KBM-7 (cell line): ENCODE results near the gene HELZ2.

Experiments used
- DNase-seq: peaks from one replicate; pipeline ENCODE4 v3.0.0-alpha.2; 2015
- in situ Hi-C: fragments of 300-500 bp; cut with MboI; formaldehyde crosslinking; loops from 2 replicates; pipeline ENCODE4 v1.14.3; 2020; ENCODE audit warnings: low sequenced_read_pairs, low pct_unique_long_range_greater_than_20kb, mixed read lengths

HELZ2 gene

DNA sequence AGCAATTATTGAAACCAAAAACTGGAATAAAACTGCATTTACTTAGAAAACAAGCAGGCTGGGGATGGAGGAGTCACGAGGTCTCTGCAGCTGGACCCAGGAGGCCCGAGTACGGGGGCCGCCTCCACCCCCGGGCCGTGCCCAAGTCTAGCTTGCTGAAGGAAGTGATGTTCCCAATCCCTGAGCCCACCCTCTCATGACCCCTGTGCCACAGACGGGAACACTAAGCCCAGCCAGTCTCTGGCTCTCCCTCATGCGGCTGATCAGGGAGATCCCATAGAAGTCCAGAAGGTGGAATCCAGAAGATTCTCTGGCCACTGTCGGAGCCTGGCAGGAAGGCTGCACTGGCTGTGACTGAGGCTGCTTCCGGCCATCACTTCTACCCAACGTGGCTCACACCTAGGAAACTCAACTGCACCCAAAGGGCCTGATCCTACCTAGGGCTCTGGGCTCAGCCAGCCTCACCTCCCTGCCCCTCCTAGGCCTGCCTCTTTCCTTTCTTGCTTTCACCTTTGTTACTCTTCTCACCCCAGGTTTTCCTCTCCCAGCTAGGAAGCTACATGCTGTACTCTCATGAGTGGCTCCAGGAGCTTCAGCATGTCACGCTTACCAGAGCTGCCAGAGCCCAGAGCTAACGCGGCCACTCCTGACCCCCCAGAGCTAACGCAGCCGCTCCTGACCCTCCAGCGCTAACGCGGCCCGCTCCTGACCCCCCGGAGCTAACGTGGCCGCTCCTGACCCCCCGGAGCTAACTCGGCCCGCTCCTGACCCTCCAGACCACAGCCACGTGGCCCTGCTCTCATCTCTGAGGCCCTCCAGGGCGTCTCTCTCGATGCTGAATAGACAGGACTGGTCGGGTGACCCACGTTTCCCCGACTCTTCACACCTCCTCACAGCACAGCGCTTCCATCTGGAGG lies 24.7 kb upstream of the HELZ2 start:
- no peak for DNase-seq
- in situ Hi-C loops = no loop called here

DNA sequence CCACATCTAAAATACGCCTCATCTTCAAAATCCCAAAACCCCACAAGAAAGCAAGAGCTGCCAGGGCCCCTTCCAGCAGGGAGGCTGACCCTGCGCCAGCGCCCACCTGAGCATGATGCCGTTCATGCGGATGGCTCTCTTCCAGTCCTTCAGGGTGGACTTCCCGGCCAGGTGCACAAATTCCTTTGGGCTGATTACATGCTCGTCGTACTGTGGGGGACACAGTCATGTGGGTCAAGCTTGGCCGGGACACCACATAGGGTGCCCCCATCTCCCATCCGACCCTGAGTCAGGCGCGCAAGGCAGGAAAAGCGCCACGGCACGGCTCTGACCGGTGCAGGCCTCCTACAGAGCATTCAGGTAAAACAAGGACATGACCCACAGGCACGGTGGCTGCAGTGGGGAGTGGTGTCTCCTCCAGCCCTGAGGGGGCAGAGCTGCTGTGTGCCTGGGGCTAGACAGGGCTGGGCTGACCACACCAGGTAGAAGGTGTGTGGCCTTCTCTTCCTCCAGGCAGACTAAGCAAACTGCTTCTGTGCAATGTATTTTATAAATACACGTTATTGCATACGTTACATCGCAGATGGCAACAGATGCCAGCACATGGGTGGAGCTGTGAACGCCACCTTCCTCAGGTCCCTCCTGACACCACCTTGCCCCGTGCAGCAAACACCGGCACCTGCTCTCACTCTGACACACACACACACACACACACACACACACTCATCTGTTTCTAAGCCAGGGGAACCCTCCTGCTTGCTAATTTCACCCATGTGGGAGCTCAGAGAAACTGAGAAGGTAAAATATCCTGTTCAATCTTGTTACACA lies 23.8 kb upstream of the HELZ2 start:
- in situ Hi-C loops = no loop called here
- DNase-seq = no peak

DNA sequence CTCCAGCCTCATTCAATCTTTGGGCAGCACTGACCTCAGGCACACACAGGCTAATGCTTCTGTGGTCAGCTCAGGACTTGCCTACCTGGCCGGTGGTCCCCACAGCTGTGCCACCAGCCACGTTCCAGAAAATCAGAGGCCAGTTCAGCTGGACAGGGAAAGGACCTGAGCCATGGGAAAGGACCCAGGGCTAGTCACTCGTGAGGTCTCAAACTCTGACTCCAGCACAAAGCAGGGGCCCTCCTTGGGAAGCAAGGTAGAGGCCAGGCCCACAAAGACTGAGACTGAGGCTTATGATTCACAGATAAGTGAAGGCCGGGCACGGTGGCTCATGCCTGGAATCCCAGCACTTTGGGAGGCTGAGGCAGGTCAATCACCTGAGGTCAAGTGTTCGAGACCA lies 22.4 kb upstream of the HELZ2 start:
- in situ Hi-C loops = no loop called here
- DNase-seq = no peak

DNA sequence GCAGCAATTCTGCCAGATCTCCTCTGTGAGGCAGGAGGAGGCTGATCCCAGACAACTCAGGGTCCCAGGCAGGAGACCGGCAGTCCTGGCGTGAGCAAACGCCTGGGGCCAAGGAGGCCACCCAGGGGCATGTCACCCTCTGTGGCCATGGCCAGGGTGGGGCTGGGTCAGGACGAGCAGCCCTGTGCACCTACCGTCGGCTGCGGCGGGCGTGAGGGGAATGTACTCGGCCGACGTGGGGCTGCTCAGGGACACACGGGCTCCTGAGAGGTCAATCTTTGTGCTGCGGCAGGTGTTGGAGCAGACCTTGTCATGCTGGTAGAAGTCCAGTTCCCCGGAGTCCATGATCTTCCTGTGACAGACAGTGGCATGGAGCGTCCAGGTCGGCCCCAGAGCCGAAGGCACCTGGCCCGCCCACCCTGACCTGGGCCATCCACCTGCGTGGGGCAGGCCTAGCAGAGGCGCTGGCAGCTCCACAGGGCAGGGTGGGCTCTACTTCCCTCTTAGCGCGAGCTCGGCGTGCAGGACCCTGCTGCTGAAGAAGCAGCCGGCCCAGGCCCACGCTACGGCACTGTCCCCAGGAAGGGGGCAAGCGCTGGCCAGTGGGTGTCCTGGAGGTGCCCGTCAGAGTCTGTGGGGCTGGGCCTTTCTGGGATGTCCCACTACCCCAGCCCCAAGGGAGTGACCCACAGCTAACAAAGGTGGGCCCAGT lies 21.5 kb upstream of the HELZ2 start:
- in situ Hi-C loops = no loop called here

DNA sequence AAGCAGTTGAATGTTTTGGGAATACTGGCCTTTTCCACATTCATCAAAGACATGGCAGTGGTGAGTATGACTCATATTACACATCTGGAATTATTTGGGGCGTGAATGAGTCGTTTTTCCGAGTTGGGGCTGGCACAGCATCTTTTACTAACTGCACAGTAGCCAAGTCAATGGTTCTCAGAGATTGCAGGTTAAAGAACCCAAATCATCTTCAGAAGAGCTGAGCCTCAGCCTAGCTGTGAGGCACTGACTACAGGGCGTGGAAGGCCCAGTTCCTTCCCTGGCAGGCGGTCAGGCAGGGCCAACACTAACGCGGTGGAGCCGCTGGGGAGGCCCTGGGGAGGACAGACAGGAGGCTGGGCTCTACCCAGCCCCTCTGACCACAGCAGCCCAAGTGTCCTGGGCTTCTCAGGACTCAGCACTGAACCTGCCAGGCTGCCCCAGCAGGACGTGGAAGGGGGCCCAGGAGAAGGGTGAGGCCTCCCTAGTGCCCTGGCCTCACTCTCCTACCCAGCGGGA lies 20.1 kb upstream of the HELZ2 start:
- no peak for DNase-seq
- in situ Hi-C loops = no loop called here

More for the DNA sequence above, 21.5 kb upstream of the HELZ2 start:
- DNase-seq = no peak

DNA sequence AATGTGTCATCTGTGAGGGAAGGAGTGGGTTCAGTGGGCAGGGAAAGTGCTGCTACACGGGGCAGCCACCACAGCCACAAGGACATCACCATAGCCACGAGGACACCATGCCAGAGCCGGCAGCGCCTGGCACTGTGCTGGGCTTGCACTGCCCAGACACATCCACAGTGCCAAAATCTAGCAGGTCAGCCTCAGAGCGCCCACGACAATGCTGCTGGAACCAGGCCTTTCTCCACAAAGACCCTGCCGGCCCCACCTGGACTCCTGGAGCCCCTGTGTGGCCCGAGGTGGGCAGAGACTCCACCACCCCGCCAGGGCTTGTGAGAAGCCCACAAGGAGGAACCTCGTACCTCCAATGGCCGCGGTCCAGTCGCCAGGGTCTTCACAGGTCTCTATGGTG lies 18.6 kb upstream of the HELZ2 start:
- DNase-seq = no peak
- in situ Hi-C loops = no loop called here

DNA sequence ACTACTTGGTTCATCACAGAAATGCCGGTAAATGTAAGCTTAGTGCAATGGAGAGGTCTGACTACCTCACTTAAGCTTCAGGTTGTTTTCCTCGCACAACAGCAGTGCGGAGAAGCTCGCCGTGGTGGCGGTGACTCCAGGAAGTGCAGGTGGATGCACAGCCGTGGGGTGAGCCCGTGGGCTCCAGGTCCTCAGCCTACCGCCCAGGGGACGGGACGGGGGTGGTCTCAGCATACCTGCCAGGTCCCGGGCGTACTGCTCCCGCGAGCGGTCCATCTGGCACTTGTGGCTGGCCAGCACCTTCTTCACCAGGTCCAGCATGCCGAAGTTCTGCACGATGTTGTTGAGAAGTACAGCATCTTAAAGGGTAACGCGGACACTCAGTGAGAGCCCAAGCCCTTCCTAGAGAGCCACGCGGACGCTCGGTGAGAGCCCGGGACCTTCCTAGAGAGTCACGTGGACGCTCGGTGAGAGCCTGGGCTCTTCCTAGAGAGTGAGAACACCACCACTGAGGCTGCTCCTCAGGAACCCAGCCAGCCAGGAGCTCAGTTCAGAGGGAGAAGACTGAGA lies 17.8 kb upstream of the HELZ2 start:
- DNase-seq = no peak
- in situ Hi-C loops = no loop called here

DNA sequence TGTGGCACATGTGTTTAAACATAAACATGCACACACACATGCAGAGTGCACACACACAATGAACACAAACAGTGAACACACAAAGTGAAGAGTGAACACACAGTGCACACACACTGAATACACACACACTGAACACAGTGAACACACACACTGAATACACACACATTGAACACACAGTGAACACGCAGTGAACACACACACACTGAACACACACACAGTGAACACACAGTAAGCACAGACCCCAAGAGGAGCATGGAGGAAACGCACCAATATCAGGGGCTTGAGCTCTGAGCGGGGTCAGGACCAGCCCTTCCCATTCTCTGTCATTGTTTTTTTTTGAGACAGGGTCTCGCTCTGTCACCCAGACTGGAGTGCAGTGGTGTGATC lies 17.1 kb upstream of the HELZ2 start:
- in situ Hi-C loops = no loop called here
- DNase-seq = no peak

DNA sequence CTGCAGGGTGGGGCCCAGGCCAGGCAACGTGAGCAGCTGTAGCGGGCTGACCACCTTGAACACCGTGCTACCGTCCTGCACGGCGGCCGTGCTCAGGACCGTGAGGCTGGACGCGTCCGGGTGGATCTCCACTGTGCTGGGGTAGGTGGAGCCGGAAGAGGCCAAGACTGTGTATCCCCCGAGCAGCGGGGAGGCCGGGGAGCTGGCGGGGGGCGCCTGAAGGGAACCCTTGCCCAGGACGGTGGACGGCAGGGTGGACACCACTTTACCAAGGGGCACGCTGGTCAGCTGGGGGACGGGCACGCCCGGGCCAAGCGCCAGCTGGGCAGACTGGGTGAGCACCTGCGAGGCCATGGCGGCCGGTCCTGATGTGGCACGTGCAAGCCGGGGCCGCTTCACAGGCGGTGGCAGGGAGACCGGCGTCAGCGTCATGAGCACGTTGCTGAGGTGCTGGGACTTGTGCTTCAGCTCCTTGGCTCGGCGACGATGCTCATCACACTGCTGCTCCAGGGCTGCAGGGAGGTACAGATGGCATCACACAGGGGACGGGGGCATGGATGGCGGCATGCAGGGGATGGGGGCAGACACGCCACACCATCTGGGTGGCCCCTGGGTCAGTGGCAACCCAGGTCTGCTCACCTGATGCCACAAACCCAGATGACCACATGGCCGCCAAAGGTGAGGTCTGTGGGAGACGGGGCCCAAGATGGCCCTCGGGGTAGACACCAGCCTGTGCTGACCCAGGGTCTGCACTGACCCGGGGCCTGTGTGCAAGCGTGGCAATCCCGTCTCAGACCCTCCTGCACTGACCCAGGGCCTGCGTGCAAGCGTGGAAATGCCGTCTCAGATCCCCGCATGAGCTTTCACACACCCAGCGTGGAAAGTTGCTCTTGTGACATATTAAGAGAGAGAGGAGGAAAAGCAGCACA lies 16.4 kb upstream of the HELZ2 start:
- DNase-seq = no peak
- in situ Hi-C loops = no loop called here

DNA sequence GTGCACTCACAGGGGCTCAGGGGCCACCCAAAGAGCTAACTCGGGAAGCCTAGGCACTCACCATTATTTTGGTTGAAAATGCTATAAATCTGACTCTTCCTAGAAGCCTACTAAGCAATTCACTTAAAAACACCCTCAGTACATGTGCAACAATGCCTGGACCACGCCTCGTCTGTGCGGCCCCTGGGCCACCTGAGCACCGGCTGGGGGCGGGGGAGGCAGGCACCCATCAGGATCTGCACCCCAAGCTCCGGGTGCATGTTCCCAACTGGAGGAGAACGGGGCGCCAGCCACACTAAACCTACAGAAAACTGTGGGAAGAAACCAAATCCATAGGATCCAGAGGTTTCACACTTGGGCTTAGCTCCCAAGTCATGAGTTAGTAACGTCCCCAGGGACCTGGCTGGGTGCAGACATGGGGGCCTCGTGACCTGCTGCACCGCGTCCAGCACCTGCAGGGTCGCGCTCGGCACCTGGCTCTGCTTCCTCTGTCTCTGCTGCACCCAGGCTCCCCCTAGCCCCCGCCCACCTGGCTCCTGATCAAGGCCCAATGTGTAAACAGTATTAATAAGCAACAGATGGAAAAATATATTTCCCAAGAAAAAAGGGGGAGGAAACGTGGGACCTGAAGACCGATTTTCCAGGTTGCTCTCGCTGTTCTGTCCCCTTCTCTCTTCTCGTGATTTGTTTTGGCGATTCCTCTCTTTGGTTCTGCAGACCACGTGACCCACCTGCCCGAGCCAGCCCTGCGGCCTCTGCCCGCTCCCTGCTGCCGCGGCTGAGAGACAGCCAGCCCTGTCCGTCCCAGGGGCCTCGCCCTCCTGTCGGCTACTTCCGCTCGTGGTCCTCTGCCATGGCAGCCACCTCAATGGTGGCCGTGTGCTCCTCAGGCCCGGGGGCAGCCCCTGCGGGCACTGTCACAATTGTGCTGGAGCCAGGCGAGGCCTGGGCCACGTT lies 15.5 kb upstream of the HELZ2 start:
- no peak for DNase-seq
- in situ Hi-C loops = no loop called here

DNA sequence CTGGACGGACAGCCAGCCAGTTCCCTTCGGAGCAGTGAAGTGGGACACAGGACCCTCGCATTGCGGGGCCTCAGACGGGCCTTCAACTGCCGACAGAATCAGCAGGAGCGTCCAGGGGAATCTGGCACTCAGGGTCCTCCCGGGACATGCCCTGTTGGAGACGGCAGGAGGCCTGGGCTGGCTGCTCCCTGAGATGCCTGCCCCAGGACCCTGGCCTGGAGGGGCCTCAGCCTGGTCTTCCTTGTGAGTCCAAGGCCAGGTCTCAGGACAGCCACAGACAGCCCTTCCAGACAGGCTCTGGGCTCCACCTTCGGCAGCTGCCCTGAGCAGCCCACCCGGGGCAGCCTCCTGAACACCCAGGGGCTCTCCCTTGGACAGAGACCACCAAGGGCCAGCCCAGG lies 14.6 kb upstream of the HELZ2 start:
- in situ Hi-C loops = no loop called here
- DNase-seq = no peak

DNA sequence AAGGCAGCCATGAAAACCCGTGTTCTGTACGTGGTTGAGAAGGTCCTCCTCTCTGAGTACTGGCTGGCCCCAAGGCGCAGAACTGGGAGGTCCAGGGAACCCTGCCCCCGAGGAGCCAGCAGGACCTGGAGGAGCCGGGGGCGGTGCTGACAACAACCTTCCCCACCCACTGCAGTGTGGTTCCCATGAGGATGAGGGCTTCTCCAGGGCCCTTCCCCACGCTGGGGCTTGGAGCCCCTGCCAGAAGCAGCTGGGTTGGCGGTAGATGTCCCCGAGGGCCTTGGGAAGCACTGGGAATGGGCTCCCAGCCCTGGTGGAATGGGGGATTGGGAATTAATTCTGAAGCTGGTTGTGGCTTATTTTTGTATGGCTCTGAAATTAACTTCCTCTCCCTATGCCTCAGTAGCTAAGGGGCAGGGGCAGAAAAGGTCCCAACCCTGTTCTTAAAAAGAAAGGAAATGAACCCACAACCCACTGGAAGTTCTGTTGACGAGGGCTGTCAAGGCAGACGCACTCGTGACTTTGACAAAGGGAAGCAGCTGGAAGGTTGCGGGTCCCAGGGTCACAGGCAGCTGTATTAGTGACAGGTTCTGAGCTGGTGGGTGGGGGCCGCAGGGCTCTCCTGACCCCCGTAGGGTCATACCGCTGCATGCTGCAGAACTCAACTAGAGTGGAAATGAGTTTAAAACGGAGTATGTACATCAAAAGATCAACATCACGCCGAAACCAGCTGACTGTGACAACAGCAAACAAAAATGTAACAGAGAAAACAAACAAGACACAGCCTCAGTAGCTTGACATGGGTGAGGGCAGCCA lies 13.9 kb upstream of the HELZ2 start:
- DNase-seq = no peak
- in situ Hi-C loops = no loop called here

DNA sequence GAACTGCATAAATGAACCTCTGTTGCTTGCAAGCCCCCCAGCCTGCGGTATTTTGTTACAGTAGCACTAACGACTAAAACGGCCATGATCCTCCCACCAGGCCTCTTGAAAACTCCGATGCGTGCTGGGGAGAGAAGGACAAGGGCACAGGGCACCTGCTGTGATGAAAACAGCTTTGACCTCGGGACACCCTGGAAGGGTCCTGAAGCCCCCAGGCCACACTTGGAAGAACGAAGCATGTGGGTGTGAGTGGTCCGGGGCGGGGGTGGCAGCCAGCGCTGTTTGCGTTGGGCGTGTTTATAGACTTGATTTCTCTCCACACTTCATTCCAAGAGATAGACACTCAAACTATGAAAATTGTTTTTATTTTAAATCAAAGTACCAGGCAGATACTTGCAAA lies 13.2 kb upstream of the HELZ2 start:
- DNase-seq = no peak
- in situ Hi-C loops = no loop called here

DNA sequence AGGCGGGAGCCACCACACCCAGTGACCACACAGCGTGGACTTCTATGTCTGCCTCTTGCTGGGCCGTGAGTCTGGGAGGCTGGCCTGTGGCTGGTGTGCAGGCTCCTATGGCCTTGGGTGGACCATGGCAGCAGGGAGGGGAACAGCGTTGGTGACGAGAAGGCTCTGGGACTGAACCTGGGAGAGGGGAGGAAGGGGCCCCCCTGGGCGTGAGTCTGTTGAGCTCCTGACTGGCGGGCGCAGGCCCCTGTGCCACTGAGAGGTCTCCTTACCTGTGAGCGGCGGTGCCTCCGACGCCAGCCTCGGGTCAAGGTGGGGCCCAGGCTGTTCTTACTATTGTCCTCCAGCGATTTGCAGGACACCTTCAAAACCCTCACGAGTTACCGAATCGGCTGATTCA lies 12.8 kb upstream of the HELZ2 start:
- no peak for DNase-seq
- in situ Hi-C loops = no loop called here

DNA sequence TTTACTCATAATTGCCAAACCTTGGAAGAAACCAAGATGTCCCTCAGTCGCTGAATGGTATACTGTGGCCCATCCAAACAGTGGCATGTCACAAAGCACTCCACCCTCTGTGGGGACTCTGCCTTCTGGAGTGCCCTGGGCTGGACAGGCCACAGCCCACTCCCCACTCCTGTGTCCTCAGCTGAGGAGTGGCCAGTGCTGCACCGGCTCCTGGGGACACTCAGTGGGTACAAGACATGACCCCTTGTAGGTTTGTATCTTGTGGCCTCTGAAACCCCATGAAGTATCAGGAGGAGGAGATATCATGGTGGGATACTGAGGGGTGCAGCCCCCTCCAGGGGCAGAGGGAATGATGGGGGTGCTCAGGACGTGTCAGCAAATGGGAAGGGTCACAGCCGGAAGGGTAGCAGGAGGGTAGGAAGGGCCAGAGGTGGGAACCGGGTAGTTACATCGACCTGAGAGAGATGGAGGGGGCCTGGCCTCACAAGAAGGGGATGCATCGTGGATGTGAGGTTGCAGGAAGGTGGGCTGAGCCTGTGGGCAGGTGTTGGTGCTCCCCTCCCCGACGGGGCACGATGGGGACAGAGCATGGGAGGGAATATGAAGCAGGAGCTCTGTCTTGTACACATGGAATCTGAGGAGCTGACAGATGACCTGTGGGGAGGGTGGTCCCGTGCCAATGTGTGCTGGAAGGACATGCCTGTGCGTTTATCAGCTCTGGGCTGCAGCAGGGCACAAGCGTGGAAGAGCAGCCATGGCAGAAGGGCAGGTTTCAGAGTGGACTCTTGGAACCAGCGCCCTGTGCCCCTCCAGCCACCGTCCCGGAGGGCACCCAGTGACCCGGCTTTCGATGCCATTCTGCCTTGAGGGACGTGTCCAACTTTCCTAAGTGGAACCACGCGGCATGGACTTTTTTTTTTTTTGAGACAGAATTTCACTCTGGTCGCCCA lies 11.9 kb upstream of the HELZ2 start:
- DNase-seq = no peak

More for the DNA sequence above, 11.9 kb upstream of the HELZ2 start:
- in situ Hi-C loops = no loop called here
